Activated CD4-positive, alpha-beta T cell treated with anti-CD3 and anti-CD28 coated beads for 4 hours (primary cell): ENCODE results near the gene CLMN.
"Not testable (repeated sequence)": the region's sequence is repeated elsewhere in the genome, so short reads cannot be mapped to it uniquely, and the experiment has no call there.

ENCODE experiments used
- DNase-seq, 2 donors: peaks; one replicate each; pipeline ENCODE4 v3.0.0-alpha.2; 2020

Gene CLMN

GRCh38 chr14:95286645-95287044, 33.1 kb downstream of the CLMN start:
- DNase-seq, result no peak

- no peak for DNase-seq
Measured at GRCh38 chr14:95285566-95285965, 34.1 kb downstream of the CLMN start.

DNA sequence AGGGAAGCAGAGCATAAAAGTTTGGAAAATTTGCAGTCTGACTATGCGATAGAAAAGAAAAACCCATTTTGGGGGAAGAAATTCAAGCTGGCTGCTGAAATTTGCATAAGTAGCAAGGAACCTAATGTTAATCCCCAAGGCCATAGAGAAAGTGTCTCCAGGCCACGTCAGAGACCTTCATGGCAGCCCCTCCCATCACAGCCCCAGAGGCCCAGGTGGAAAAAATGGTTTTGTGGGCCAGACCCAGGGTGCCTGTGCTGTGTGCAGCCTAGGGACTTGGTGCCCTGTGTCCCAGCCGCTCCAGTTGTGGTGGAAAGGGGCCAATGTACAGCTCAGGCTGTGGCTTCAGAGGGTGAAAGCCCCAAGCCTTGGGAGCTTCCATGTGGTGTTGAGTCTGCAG, 35.9 kb downstream of the CLMN start:
- not testable (repeated sequence) for DNase-seq

DNA sequence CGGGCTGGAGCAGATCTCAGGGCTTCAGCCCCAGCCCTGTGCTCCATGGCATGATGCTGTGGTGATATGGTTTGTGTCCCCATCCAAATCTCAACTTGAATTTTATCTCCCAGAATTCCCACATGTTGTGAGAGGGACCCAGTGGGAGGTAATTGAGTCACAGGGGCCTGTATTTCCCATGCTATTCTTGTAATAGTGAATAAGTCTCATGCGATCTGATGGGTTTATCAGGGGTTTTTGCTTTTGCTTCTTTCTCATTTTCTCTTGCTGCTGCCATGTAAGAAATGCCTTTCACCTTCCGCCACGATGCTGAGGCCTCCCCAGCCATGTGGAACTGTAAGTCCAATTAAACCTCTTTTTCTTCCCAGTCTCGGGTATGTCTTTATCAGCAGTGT, 36.7 kb downstream of the CLMN start:
- not testable (repeated sequence) for DNase-seq

DNA sequence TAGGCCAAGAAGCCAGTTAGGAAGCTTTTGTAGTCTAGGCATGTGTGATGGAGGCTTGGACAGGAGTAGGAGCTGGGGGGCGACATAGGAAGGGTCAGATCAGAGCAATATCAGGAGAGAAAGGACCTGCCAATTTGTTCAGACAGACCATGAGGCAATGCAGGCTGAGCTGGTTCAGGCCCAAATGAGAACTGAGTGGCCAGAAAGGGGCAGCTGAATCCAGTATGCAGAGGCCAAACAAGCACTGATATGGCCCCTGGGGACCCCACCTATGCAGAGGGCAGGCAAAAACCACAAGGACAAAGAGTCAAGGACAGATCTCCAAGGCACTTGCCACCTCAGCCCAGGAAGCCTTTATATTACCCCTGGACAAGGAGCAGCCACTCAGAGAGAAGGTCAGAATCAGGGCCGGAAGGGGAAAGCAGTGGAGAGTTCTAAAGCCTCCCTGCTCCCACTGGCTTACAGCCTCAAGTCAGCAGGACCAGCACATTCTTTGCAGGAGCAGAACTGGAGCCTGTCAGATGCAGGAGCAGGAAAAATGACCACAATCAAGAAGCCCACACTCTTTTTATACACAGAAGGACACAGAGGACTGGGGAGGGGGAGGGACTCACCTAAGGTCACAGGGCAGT, 37.2 kb downstream of the CLMN start:
- no peak for DNase-seq

DNA sequence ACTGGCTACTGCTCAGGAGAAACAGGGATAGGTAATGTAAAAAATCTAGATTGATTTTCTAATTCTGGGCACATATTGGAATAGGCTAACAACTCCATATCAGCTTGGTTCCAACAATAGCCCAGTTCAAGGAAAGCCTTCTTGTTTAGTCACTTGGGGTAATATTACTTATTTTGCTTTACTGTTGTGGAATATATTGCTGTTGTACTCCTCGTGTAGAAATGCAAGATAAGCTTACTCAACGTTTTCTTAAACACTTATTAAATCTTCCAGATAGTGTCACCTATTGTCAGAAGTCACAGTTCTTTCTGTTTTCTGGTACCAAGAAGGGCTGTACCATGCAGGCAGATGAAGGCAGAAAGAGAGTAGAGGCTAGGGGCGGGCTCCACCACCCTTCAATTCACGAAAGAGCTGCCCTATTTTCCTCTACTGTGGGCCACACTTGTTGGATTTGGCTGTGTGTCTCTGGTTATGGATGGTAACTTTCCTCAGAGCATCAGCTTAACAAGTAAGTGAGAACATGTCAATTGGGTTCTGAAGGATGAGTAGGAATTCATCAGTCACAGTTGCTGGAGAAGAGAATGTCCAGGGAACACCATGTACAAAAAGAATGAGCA, 38.0 kb downstream of the CLMN start:
- no peak for DNase-seq

DNA sequence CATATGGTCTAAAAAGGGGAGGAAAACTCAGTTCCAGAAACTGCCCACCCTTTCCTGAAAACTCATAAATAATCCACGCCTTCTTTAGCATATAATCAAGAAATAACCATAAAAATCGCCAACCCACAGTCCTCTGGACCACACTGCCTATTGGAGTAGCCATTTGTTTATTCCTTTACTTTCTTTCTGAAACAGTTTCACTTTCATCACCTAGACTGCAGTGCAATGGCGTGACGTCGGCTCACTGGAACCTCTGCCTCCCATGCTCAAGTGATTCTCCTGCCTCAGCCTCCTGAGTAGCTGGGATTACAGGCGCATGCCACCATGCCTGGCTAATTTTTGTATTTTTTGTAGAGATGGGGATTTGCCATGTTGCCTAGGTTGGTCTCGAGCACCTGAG, 44.2 kb downstream of the CLMN start:
- no peak for DNase-seq

DNA sequence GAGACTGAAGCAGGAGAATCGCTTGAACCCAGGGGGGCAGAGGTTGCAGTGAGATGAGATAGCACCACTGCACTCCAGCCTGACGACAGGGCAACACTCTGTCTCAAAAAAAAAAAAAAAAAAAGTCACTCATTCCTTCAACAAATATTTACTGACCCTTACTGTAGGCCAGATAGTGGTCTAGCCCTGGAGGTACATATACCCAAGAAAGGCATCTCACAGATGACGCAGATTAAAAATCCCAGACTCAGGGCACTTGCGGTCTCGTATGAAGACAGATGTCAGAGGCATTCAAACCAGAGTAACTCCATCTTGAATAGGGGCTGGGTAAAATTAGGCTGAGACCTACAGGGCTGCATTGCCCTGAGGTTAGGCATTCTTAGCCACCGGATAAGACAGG, 44.8 kb downstream of the CLMN start:
- DNase-seq, result no peak

DNA sequence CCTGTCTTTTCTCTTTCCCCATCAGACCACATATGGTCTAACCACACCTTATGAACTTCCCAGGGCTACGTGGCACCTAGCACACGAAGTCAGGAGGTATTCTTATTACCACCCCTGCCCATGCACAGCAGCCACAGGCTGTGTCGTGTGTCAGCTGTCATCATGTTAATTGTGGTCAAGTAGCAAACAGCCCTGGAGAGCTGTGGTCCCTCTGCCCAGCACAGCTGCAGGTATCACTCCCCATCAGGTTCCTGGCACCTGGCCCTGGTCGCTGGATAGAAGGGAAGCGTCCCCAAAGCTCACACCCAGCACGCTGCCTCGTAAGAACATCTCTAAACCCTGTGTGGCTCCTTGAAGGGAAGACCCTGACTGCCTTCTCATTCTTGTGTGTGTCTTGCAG, 45.4 kb downstream of the CLMN start:
- no peak for DNase-seq

DNA sequence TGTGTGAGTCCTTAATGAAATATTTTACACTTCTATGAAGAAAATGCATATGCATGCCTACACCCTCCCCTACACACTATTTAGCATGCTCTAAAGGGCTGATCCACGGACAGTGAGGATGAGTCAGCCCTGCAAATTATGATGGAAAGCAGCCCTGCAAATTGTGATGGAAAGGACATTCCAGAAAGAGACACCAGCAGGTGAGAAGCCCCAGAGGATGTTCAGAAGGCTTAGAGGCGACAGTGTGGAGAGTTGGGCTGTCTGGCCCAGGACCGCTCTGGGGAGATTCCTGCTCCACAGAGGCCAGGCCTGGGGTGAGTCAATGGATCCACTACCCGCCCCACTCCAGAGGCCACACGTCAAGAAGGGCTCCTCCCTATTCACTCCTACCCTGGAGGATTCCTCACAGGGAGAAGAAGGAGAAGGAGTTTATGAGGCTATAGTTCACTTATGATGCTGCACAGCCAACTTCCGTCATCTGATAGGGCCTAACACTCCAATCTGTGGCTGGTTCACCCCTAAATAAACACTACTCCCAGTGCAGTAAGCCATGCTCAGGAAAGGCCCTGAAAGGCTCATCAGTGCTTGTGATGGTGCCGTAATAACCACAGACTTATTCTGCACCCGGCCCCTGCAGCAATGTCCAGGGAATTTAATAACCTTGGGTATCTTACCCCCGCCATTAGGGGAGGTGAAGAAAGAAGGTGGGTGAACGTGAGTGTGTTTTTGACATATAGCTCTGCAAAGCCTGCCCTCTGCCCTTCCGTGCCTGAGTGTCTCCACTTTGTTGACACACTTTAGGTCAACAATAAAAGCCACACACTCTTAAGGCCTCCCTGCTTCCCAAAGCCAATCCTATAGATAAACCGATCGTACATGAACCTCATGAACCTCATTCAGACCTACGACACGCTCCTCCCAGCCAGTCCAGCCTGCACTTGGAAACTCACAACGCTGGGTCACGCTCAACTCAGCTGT, 46.4 kb downstream of the CLMN start:
- DNase-seq, result no peak

- no peak for DNase-seq
Measured at GRCh38 chr14:95272057-95272456, 47.7 kb downstream of the CLMN start.

DNA sequence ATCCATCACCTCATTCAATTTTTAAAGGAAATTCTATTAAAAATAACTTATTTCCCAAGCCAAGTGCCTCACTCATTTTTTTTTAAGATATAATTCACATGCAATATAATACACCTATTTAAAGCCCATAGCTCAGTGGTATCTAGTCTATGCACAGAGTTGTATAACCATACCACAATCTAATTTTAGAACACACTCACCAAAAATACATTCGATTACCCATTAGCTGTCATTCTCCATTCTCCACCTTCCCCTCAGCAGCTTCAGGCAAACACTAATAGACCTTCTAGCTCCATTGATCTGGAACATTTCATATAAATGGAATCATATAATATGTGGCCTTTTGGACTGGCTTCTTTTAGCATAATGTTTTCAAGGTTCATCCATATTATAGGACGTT, 49.5 kb downstream of the CLMN start:
- no peak for DNase-seq

GRCh38 chr14:95269493-95269892, 50.2 kb downstream of the CLMN start:
- DNase-seq, result no peak

- DNase-seq, result no peak
Measured at GRCh38 chr14:95268350-95268749, 51.4 kb downstream of the CLMN start.

DNA sequence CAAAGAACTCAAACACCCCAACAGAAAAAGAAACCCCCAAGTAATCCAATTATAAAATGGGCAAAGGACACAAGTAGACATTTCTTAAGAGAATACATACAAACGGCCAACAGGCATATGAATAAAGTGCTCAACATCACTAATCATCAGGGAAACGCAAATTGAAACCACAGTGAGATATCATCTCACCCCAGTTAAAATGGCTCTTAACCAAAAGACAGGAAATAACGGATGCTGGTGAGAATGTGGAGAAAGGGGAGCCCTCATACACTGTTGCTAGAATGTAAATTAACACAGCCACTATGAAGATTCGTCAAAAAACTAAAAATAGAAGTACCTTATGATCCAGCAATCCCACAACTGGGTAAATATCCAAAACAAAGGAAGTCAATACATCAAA, 52.4 kb downstream of the CLMN start:
- no peak for DNase-seq

DNA sequence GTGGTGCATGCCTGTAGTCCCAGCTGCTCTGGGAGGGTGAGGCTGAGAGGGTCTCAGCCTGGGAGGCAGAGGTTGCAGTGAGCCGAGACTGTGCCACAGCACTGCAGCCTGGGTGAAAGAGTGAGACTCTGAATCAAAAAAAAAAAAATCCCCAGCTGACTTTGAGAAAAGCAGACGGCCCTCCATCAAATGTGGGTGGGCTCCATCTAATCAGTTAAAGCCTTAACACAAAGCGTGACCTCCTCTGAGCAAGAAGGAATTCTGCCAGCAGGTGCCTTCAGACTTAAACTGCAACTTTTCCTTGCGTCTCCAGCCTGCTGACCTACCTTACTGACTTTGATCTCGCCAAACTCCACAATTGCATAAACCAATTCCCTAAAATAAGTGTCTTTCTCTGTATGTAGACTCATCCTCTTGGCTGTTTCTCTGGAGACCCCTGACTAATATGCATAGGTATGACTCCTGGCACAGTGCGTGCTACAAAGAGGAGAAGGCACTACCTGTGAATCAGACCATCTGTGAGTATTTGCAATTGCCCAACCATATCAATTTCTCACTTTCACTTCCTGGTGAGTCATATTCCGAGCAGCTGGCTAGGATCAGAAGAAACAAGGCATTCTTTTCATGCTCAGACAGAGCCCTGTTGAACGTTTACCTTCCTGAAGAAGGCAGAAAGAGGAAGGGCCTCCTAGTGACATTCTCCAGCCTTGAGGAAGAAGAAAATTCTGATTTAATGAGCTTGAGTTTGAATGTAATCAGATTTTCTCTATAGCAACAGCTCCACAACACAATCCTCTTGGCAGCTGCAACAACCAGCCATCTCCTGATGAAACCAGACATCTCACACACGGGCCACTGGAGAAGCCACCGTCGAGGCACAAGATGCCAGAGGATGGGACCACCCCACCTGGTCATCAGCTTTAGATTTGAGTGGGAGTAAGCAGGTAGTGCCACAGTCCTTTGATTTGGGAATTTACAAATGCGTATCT, 54.3 kb downstream of the CLMN start:
- DNase-seq, result peak; percentile 12

GRCh38 chr14:95264271-95264973, 55.3 kb downstream of the CLMN start:
- DNase-seq, result no peak

GRCh38 chr14:95263527-95264231, 56.0 kb downstream of the CLMN start:
- DNase-seq, result no peak

DNA sequence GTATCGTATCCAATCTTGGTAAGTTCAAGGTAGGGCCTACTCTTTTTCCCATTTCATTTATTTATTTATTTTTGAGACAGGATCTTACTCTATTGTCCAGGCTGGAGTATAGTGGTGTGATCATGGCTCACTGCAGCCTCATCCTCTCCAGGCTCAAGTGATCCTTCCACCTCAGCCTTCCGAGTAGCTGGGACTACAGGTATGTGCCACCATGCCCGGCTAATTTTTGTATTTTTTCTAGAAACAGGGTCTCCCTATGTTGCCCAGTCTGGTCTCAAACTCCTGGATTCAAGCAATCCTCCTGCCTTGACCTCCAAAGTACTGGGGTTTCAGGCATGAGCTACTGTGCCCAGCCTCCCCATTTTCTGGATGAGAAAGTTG, 57.2 kb downstream of the CLMN start:
- no peak for DNase-seq

GRCh38 chr14:95261616-95262510, 57.8 kb downstream of the CLMN start:
- no peak for DNase-seq
